Measurements from ENCODE around the gene APOL3.
"Not testable (repeated sequence)": the region's sequence is repeated elsewhere in the genome, so short reads cannot be mapped to it uniquely, and the experiment has no call there.

GRCh38 chr22:36138709-36139108 lies 21.8 kb downstream of the APOL3 start:
- not testable (repeated sequence) for TF ChIP-seq CTCF, POLR2A (IDR thresholded peaks at IDR 0.05)

Measured in testis (tissue), 2 donors.